ENCODE results near the gene IFNW1.
"Not testable (repeated sequence)": the region's sequence is repeated elsewhere in the genome, so short reads cannot be mapped to it uniquely, and the experiment has no call there.

Gene IFNW1

DNA sequence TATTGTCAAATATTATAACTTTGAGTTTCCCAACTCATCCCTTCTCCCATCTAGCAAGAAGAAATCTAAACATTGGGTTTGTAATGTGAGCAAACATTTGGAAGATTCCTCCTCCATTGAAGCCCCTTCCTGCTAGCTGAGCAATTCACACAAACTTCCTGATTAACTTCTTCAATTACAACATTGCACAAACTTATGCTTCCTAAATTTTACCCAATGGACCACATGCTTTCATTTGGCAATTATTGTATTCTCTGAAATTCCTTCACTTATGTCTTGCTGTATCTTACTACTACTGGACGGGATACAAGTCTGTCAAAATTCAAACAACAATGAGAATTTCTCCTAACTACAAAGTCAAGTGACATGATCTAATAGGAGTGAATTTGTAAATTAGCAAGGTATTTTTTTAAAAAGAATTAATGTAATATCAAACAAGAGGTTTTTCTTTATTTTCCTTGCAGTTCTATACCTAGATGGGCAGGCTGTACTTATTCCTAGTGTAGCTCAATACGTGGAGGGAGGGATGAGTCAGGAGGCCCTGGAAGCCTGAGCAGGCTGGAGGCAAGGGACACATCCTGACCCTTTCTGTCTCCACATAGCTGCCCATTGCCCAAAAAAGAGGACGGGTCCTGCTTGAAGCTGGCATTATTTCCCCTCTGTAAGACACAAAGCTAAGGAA is 11.8 kb upstream of the IFNW1 start:
- Histone ChIP-seq H3K36me3 (ENCODE audit: insufficient read depth, low read depth, low read length) (no peaks in the 10 kb centered on the region), H3K27me3 (ENCODE audit: insufficient read depth, low read length) (no peaks in the 10 kb centered on the region), H3K9ac (ENCODE audit: low read depth, low read length) (no peak overlapping the region), H3K4me1 (ENCODE audit: insufficient read depth, low read length) (no peaks in the 10 kb centered on the region), H3K9me3 (ENCODE audit: insufficient read depth, low read depth, low read length) (no peaks in the 10 kb centered on the region), H3K4me3 (ENCODE audit: low read length) (no peak overlapping the region), H3K27ac (ENCODE audit: low read length) (no peak overlapping the region)

DNA sequence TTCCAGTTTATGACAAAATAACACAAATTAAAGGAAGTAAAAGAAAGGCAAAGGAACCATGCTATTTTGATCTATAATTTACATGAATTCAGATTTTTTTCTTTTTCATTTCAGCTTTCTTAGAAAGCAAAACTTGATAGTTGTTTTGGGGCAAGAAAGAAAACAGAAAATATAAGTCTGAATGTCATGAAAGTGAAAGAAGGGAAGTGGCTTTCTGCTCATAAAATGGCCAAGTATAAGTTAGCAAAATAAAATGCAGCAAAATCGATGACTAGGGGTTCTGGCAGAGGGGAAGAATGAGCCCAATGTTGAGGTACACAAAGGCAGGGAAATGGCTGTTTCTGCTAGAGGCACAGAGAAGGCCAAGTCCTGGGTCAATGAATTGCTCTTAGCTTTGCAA is 3.0 kb upstream of the IFNW1 start:
- Histone ChIP-seq H3K27ac (ENCODE audit: low read length) (no peak overlapping the region), H3K36me3 (ENCODE audit: insufficient read depth, low read depth, low read length) (no peaks in the 10 kb centered on the region), H3K9ac (ENCODE audit: low read depth, low read length) (no peak overlapping the region), H3K9me3 (ENCODE audit: insufficient read depth, low read depth, low read length) (no peaks in the 10 kb centered on the region), H3K4me3 (ENCODE audit: low read length) (no peak overlapping the region), H3K27me3 (ENCODE audit: insufficient read depth, low read length) (no peaks in the 10 kb centered on the region), H3K4me1 (ENCODE audit: insufficient read depth, low read length) (no peaks in the 10 kb centered on the region)

DNA sequence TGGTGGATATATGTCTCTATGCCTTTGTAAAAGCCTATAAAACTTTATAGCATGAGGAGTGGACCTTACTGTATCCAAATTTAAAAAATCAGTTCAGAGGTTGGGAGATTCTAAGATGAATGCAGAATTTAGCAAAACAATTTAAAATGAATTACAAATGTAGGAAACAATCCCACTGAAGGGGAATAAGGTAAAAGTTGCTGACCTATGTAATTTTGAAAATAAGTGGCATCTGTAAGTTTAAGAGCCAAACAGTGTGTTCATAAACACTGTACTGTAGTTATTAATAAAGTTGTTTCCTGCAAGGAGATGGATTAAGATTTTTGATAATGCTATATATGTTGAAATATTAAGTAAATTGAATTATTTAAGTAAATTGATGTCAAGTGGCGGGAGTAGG is 4.6 kb downstream of the IFNW1 start:
- no peaks in the 10 kb centered on the region for H3K4me1 ChIP-seq (ENCODE audit: insufficient read depth, low read length)
- H3K36me3 ChIP-seq (ENCODE audit: insufficient read depth, low read depth, low read length), result no peaks in the 10 kb centered on the region
- no peak overlapping the region for H3K9ac ChIP-seq (ENCODE audit: low read depth, low read length)
- no peak overlapping the region for H3K4me3 ChIP-seq (ENCODE audit: low read length)
- no peaks in the 10 kb centered on the region for H3K9me3 ChIP-seq (ENCODE audit: insufficient read depth, low read depth, low read length)
- H3K27ac ChIP-seq (ENCODE audit: low read length), result no peak overlapping the region
- no peaks in the 10 kb centered on the region for H3K27me3 ChIP-seq (ENCODE audit: insufficient read depth, low read length)

DNA sequence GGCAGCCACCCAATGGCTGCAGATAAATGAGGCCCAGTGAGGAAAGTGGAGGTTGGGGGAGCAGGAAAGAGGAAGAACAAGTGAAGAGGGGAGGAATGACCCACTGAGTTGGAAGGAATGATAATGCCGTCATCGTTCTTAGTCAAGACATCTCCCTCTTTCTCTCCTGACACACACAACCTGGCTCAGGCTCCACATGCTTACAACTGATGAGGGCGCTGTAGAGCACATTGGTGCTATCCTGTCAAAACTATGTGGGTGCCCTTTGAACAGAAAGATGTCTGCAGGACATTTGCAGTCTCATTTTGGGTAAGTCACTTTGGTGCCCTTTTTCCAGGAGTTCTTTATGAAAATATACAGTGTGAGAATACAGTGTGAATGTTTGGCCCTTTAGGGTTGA is 5.9 kb downstream of the IFNW1 start:
- Histone ChIP-seq H3K36me3 (ENCODE audit: insufficient read depth, low read depth, low read length) (no peaks in the 10 kb centered on the region), H3K27ac (ENCODE audit: low read length) (no peak overlapping the region), H3K4me3 (ENCODE audit: low read length) (no peak overlapping the region), H3K4me1 (ENCODE audit: insufficient read depth, low read length) (no peaks in the 10 kb centered on the region), H3K27me3 (ENCODE audit: insufficient read depth, low read length) (no peaks in the 10 kb centered on the region), H3K9ac (ENCODE audit: low read depth, low read length) (no peak overlapping the region), H3K9me3 (ENCODE audit: insufficient read depth, low read depth, low read length) (no peaks in the 10 kb centered on the region)

DNA sequence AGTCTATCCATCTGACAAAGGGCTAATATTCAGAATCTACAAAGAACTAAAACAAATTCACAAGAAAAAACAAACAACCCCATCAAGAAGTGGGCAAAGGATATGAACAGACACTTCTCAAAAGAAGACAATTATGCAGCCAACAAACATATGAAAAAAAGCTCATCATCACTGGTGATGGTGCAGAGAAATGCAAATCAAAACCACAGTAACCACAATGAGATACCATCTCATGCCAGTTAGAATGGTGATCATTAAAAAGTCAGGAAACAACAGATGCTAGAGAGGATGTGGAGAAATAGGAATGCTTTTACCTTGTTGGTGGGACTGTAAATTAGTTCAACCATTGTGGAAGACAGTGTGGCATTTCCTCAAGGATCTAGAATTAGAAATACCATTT is 13.4 kb downstream of the IFNW1 start:
- H3K9ac ChIP-seq (ENCODE audit: low read depth, low read length); H3K27me3 ChIP-seq (ENCODE audit: insufficient read depth, low read length); H3K36me3 ChIP-seq (ENCODE audit: insufficient read depth, low read depth, low read length); H3K9me3 ChIP-seq (ENCODE audit: insufficient read depth, low read depth, low read length); H3K4me3 ChIP-seq (ENCODE audit: low read length); H3K27ac ChIP-seq (ENCODE audit: low read length); H3K4me1 ChIP-seq (ENCODE audit: insufficient read depth, low read length): not testable (repeated sequence)

DNA sequence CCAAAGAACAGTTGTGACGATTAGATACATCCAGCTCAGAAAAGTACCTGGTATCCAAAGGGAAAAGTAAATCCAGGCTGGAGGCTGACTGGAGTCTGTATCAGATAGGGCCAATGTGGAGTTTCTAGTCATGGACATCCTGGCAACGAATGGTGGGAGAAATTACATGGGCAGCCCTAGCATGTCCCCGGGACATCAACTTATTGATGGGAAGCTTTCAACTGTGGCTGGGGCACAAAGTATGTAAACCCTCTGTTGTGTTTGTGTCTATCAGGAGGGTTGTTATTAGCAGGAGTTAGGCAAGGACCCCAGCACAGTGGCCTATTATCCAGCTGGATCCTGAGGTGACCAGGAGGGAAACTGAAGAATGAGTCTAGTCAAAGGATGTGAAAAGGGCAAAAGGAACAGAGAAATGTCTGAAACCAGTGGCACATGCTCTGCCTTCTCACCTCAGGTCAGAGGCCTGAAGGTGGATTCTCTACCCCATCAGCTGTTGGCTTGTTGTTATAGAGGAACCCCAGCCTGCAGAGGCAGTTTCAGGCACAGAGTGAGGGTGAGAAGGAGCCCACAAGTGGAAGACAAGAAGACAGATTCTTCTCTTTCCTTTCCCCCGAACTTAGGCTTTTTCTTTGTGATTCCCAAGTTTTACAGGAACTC is 19.9 kb downstream of the IFNW1 start:
- Histone ChIP-seq H3K9ac (ENCODE audit: low read depth, low read length) (no peak overlapping the region), H3K4me1 (ENCODE audit: insufficient read depth, low read length) (no peaks in the 10 kb centered on the region), H3K9me3 (ENCODE audit: insufficient read depth, low read depth, low read length) (no peaks in the 10 kb centered on the region), H3K36me3 (ENCODE audit: insufficient read depth, low read depth, low read length) (no peaks in the 10 kb centered on the region), H3K27me3 (ENCODE audit: insufficient read depth, low read length) (no peaks in the 10 kb centered on the region), H3K27ac (ENCODE audit: low read length) (no peak overlapping the region), H3K4me3 (ENCODE audit: low read length) (no peak overlapping the region)

DNA sequence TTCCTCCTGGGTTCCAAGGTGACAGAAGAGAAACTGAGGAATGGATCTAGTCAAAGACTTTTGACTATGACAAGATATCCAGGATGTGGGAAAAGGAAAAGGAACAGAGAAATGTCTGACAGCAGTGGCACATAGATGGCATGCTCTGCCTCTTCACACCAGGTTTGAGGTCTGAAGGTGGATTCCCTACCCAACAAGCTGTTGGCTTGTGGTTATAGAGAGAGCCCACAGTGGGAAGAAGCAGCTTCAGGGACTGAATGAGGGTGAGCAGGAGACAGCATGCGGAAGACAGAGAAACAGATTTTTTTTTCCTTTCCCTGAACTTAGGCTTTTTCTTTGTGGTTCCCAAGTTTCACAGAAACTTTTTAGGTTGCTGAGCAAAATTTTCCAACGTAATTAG is 20.6 kb downstream of the IFNW1 start:
- Histone ChIP-seq H3K4me3 (ENCODE audit: low read length) (no peak overlapping the region), H3K9ac (ENCODE audit: low read depth, low read length) (no peak overlapping the region), H3K36me3 (ENCODE audit: insufficient read depth, low read depth, low read length) (no peaks in the 10 kb centered on the region), H3K4me1 (ENCODE audit: insufficient read depth, low read length) (no peaks in the 10 kb centered on the region), H3K9me3 (ENCODE audit: insufficient read depth, low read depth, low read length) (no peaks in the 10 kb centered on the region), H3K27me3 (ENCODE audit: insufficient read depth, low read length) (no peaks in the 10 kb centered on the region), H3K27ac (ENCODE audit: low read length) (no peak overlapping the region)

DNA sequence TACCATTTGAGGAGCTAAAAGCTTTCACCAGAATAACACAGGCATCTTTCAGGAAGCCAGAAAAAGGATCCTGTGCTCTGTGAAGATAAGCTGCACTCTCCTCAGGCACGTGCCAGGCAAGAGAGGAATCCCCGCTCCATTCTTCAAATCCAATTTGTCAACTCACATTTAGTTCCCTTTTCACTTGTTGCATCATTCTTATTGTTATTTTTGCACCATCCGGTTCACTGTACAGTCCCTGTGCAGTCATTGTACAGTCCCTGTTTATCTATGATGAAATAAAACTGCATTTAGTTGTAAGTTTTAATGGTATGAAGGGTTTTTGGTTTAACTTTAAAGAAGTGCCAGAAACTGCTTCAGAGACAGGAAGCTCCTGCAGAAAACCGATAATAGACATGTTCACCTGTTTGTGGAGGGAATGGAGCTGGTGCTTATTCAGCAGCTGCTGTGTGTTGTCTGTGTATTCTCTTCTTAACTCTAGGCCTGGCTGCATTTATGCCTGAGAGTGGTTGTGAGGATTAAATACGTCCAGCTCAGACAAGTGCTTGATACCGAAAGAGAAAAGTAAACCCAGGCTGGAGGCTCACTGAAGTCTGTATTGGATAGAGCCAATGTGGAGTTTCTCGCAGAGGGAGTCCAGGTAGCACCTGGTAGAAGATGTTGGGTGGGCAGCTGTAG is 22.4 kb downstream of the IFNW1 start:
- Histone ChIP-seq H3K4me1 (ENCODE audit: insufficient read depth, low read length) (no peaks in the 10 kb centered on the region), H3K9me3 (ENCODE audit: insufficient read depth, low read depth, low read length) (no peaks in the 10 kb centered on the region), H3K9ac (ENCODE audit: low read depth, low read length) (no peak overlapping the region), H3K4me3 (ENCODE audit: low read length) (no peak overlapping the region), H3K27ac (ENCODE audit: low read length) (no peak overlapping the region), H3K27me3 (ENCODE audit: insufficient read depth, low read length) (no peaks in the 10 kb centered on the region), H3K36me3 (ENCODE audit: insufficient read depth, low read depth, low read length) (no peaks in the 10 kb centered on the region)

DNA sequence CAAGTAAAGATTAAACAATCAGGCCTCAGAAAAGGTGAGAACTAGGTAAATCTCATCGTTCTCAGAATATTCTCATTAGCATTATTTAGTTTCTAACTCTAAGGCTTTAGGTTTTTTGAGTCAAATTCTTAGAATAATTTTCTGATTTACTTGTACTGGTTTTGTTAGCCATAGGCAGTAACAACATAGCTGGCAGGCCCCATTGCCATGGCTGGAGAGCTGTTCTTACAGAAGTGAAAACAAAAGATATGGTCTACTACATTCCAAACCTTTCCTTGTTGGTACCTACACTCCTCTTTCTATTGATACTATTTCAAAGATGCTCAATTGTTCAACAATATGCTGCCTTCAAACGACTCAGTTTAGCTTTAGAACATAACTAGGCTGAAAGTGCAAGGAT is 27.3 kb downstream of the IFNW1 start:
- no peaks in the 10 kb centered on the region for H3K27me3 ChIP-seq (ENCODE audit: insufficient read depth, low read length)
- no peaks in the 10 kb centered on the region for H3K36me3 ChIP-seq (ENCODE audit: insufficient read depth, low read depth, low read length)
- H3K9me3 ChIP-seq (ENCODE audit: insufficient read depth, low read depth, low read length), result no peaks in the 10 kb centered on the region
- H3K9ac ChIP-seq (ENCODE audit: low read depth, low read length), result no peak overlapping the region
- no peak overlapping the region for H3K4me3 ChIP-seq (ENCODE audit: low read length)
- no peak overlapping the region for H3K27ac ChIP-seq (ENCODE audit: low read length)
- no peaks in the 10 kb centered on the region for H3K4me1 ChIP-seq (ENCODE audit: insufficient read depth, low read length)

DNA sequence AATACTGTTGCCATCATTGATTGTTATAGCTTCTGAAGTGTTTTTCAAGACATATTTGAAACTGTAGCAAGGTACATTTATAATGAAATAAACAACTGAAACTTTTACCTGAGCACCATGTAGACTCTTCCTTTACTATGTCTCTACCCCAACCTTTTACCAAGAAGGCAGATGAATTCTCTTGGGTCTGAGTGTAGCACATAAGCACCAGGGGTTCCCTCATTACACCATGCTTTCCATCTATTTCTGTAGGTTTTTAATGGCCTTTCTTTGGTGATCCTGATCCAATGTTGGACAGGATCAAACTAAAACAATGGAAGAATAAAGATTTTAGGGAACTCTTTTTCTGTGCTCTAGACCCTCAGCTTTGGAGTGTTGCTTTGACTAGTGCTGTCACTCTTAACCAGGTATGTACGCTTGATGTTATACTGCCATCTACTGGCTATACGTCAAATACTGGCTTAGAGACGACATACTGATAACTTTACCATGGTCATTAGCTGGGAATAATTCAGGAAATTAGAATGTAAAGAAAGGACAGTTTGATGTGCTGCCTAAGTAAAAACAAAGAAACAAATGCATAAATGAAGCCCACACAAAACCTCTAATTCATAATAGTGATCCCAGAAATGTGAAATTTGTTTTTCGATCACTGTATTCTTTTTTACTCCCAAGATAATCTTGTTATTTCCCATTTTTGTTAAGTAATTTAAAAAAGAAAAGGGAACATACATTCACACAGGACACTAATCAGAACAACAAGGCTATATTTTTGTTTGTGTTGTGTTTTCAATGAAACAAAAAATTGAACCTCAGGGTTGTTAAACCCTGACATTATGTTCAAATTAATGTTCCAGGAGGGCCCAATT is 30.7 kb downstream of the IFNW1 start:
- H3K27me3 ChIP-seq (ENCODE audit: insufficient read depth, low read length), result no peaks in the 10 kb centered on the region
- H3K9ac ChIP-seq (ENCODE audit: low read depth, low read length), result no peak overlapping the region
- no peaks in the 10 kb centered on the region for H3K4me1 ChIP-seq (ENCODE audit: insufficient read depth, low read length)
- no peaks in the 10 kb centered on the region for H3K36me3 ChIP-seq (ENCODE audit: insufficient read depth, low read depth, low read length)
- no peak overlapping the region for H3K27ac ChIP-seq (ENCODE audit: low read length)
- H3K9me3 ChIP-seq (ENCODE audit: insufficient read depth, low read depth, low read length), result no peaks in the 10 kb centered on the region
- H3K4me3 ChIP-seq (ENCODE audit: low read length), result no peak overlapping the region

DNA sequence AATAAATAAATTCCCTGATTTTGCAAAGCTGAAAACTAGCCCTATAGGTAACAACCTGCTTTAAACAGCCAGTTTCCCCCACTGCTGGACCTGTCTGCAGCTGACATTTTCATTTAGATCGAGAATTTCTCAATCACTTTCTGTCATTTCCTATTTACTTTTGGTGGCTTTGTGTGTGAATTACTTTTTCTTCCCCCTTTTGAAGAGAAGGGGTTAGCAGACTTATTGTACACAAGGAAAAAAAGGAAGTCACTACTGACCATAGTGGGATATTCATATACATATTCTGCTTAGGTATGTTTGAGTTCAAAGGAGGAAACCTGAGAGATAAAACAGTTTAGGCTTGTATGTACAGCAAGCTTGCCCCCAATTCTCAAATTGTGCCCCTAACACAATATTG is 36.8 kb downstream of the IFNW1 start:
- Histone ChIP-seq H3K27ac (ENCODE audit: low read length) (no peak overlapping the region), H3K4me3 (ENCODE audit: low read length) (no peak overlapping the region), H3K9ac (ENCODE audit: low read depth, low read length) (no peak overlapping the region), H3K4me1 (ENCODE audit: insufficient read depth, low read length) (peaks cover 6% of the 10 kb centered on the region), H3K36me3 (ENCODE audit: insufficient read depth, low read depth, low read length) (no peaks in the 10 kb centered on the region), H3K27me3 (ENCODE audit: insufficient read depth, low read length) (no peaks in the 10 kb centered on the region), H3K9me3 (ENCODE audit: insufficient read depth, low read depth, low read length) (no peaks in the 10 kb centered on the region)
